ENCODE measurements around the gene RANBP9. TPM values are rescaled to one million over a fixed set of nuclear protein-coding genes. Genes with fewer than 3 reads are reported as not detected.

RANBP9 gene
- total RNA-seq, 1 experiment from 2014 or later: 44.5 TPM

DNA sequence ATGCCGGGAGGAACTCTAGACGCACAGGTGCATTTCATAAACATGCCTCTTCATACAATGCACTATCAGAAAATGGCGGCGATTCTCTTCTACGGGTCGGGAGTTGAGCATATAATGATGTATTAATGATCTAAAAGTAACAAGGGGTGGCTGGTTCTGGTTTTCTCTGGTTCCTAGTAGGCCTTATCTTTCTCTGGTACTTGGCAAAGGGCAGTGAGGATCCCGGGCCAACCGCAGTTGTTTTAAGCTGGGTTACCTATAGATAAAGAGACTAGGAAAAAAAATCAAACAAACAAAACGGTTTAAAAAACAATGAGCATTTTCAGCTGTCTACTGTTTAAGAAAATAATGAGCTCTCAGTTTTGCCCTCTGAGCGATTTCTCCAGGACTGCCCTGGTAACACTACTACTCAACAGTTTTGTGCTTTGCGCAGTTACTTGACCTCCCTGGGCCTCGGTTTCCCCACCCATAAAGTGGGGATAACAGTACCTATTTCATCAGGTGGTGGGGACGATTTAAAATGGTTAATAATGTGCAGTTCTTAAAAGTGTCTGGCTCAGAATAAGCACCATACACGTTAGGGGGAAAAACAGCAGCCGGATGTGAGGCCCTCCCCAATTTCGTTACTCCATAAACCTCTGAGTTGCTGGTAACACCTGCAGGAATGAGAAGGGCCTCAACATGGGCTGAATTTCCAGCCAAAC, 138.5 kb downstream of the RANBP9 start:
- no TSS peak for BruUV-seq (replicated peaks)
- in situ Hi-C loops (cut with HindIII; ENCODE audit: low pct_unique_long_range_greater_than_20kb, low sequenced_read_pairs) (no loop called here), intact Hi-C loops (cut with micrococcal nuclease; ENCODE audit: unreplicated experiment) (loop anchor here (10.0 kb wide), 1 partner anchor 238 kb away; no protein-coding TSS in a partner anchor)
- peaks cover 11% of the 10 kb centered on the region; the same call in 1 of the 2 replicates for H3K4me1 ChIP-seq (ENCODE audit: control insufficient read depth, insufficient read depth, low read length)
- H3K36me3 ChIP-seq (ENCODE audit: control insufficient read depth, insufficient read depth, low read length): no peaks in the 10 kb centered on the region
- peak; percentile 10 for TF ChIP-seq POLR2AphosphoS5 (IDR thresholded peaks at IDR 0.05; ENCODE audit: low read depth, low read length)
- no peak for TF ChIP-seq TCF7L2 (IDR thresholded peaks at IDR 0.05; ENCODE audit: low read depth, low read length)
- TF ChIP-seq, protein P1, sequence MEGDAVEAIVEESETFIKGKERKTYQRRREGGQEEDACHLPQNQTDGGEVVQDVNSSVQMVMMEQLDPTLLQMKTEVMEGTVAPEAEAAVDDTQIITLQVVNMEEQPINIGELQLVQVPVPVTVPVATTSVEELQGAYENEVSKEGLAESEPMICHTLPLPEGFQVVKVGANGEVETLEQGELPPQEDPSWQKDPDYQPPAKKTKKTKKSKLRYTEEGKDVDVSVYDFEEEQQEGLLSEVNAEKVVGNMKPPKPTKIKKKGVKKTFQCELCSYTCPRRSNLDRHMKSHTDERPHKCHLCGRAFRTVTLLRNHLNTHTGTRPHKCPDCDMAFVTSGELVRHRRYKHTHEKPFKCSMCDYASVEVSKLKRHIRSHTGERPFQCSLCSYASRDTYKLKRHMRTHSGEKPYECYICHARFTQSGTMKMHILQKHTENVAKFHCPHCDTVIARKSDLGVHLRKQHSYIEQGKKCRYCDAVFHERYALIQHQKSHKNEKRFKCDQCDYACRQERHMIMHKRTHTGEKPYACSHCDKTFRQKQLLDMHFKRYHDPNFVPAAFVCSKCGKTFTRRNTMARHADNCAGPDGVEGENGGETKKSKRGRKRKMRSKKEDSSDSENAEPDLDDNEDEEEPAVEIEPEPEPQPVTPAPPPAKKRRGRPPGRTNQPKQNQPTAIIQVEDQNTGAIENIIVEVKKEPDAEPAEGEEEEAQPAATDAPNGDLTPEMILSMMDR (IDR thresholded peaks at IDR 0.05): no peak
- TF ChIP-seq, protein P2, sequence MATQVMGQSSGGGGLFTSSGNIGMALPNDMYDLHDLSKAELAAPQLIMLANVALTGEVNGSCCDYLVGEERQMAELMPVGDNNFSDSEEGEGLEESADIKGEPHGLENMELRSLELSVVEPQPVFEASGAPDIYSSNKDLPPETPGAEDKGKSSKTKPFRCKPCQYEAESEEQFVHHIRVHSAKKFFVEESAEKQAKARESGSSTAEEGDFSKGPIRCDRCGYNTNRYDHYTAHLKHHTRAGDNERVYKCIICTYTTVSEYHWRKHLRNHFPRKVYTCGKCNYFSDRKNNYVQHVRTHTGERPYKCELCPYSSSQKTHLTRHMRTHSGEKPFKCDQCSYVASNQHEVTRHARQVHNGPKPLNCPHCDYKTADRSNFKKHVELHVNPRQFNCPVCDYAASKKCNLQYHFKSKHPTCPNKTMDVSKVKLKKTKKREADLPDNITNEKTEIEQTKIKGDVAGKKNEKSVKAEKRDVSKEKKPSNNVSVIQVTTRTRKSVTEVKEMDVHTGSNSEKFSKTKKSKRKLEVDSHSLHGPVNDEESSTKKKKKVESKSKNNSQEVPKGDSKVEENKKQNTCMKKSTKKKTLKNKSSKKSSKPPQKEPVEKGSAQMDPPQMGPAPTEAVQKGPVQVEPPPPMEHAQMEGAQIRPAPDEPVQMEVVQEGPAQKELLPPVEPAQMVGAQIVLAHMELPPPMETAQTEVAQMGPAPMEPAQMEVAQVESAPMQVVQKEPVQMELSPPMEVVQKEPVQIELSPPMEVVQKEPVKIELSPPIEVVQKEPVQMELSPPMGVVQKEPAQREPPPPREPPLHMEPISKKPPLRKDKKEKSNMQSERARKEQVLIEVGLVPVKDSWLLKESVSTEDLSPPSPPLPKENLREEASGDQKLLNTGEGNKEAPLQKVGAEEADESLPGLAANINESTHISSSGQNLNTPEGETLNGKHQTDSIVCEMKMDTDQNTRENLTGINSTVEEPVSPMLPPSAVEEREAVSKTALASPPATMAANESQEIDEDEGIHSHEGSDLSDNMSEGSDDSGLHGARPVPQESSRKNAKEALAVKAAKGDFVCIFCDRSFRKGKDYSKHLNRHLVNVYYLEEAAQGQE (IDR thresholded peaks at IDR 0.05; ENCODE audit: insufficient read depth in 1 of 2, low read depth in 2 of 2, low read length in 1 of 2): no peak
- no peak for TF ChIP-seq SIN3A (IDR thresholded peaks at IDR 0.05; ENCODE audit: borderline replicate concordance, insufficient read depth, low read depth, low read length)
- H3K9me3 ChIP-seq (ENCODE audit: control insufficient read depth, insufficient read depth, low read depth, low read length): no peaks in the 10 kb centered on the region
- no peak for DNase-seq (ENCODE audit: low read depth, low spot score)
- ChIA-PET POLR2A (interaction anchor here (0.6 kb wide), 1 partner anchor 808 kb away, joined by 3 read pairs; no protein-coding TSS in a partner anchor), CTCF (no interaction called here)
- no peaks in the 10 kb centered on the region for H3K27me3 ChIP-seq (ENCODE audit: control insufficient read depth, insufficient read depth, low read length)
- H3K27ac ChIP-seq (ENCODE audit: low read length): peak overlapping the region; percentile 88
- ATAC-seq: no peak
- H3K4me3 ChIP-seq (ENCODE audit: low read depth in 2 of 2, low read length in 2 of 2): peak overlapping the region; percentile 73 to 88

DNA sequence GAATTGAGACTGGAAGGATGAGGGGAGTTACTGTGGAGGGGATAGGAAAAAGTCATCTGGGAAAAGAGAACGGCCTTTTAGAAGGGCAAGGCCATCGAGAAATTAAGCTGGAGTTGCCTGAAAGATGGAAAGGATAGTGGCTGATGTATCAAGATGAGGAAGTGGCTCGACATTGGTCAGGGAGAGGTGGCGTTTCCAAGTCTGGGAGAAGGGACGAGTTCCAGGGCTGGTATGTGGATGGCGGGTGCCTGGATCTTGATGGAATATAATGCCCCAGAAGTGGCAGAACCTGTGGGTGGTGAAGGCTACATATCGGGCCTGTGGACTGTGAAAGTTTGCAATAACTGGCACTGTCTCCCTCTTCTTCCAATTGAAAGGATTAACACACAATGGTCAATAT, 139.4 kb downstream of the RANBP9 start:
- TF ChIP-seq SIN3A (IDR thresholded peaks at IDR 0.05; ENCODE audit: borderline replicate concordance, insufficient read depth, low read depth, low read length) (no peak), POLR2AphosphoS5 (IDR thresholded peaks at IDR 0.05; ENCODE audit: low read depth, low read length) (no peak), TCF7L2 (IDR thresholded peaks at IDR 0.05; ENCODE audit: low read depth, low read length) (no peak)
- TF ChIP-seq, protein P1 (IDR thresholded peaks at IDR 0.05): no peak
- BruUV-seq (replicated peaks): no TSS peak
- intact Hi-C loops (cut with micrococcal nuclease; ENCODE audit: unreplicated experiment) (loop anchor here (10.0 kb wide), 1 partner anchor 237 kb away; no protein-coding TSS in a partner anchor), in situ Hi-C loops (cut with HindIII; ENCODE audit: low pct_unique_long_range_greater_than_20kb, low sequenced_read_pairs) (no loop called here)
- ChIA-PET CTCF (no interaction called here), POLR2A (no interaction called here)
- ATAC-seq (no peak), DNase-seq (ENCODE audit: low read depth, low spot score) (no peak)
- Histone ChIP-seq H3K9me3 (ENCODE audit: control insufficient read depth, insufficient read depth, low read depth, low read length) (no peaks in the 10 kb centered on the region), H3K4me3 (ENCODE audit: low read depth in 2 of 2, low read length in 2 of 2) (no peak overlapping the region), H3K27ac (ENCODE audit: low read length) (no peak overlapping the region), H3K4me1 (ENCODE audit: control insufficient read depth, insufficient read depth, low read length) (peaks cover 11% of the 10 kb centered on the region; the same call in 1 of the 2 replicates), H3K36me3 (ENCODE audit: control insufficient read depth, insufficient read depth, low read length) (no peaks in the 10 kb centered on the region), H3K27me3 (ENCODE audit: control insufficient read depth, insufficient read depth, low read length) (no peaks in the 10 kb centered on the region; the same call in 1 of the 2 replicates)

Other genes starting within 250 kb of the RANBP9 start
- gene GFOD1, start 224.2 kb downstream of the RANBP9 start, total RNA-seq (2021; ENCODE audit: unreplicated experiment): 0.62 TPM
- 11.0 TPM for gene SIRT5, start 137.2 kb downstream of the RANBP9 start, total RNA-seq (2021; ENCODE audit: unreplicated experiment)
- gene NOL7, start 96.5 kb downstream of the RANBP9 start, total RNA-seq (2021; ENCODE audit: unreplicated experiment): 74.4 TPM
- 33.1 TPM for gene MCUR1, start 102.7 kb upstream of the RANBP9 start, total RNA-seq (2021; ENCODE audit: unreplicated experiment)
- 22.2 TPM for gene RNF182, start 213.1 kb upstream of the RANBP9 start, total RNA-seq (2021; ENCODE audit: unreplicated experiment)

All from Panc1 (cell line).